Measurements from ENCODE around the gene GDPGP1.

The GDPGP1 gene

GRCh38 chr15:90225504-90226234, 8.3 kb upstream of the GDPGP1 start:
- H3K4me3 ChIP-seq (ENCODE audit: low read length), result no peak overlapping the region
- no peak for TF ChIP-seq ZNF274 (IDR thresholded peaks at IDR 0.05; ENCODE audit: low read depth, low read length)

DNA sequence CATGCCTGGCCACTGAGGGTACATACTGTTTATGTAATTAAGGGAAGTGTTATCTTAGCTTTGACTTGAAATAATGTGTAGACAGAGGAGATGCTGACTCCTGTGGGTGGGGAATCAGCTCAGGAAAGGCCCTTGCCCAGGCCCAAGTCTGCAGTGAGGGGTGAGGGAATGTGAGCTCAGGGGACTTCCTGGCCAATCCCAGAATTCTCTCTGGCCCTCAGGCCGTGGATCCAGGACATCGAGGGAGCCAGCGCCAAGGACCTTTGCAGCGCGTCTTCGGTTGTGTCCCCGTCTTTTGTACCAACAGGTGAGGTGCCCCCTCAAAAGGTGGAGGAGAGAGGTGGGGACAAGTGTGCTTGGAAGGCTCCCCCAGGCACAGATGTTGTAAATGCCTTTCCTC, 6.7 kb upstream of the GDPGP1 start:
- TF ChIP-seq ZNF274 (IDR thresholded peaks at IDR 0.05; ENCODE audit: low read depth, low read length), result no peak
- H3K4me3 ChIP-seq (ENCODE audit: low read length), result no peak overlapping the region

GRCh38 chr15:90227816-90228772, 5.9 kb upstream of the GDPGP1 start:
- TF ChIP-seq ZNF274 (IDR thresholded peaks at IDR 0.05; ENCODE audit: low read depth, low read length), result no peak
- H3K4me3 ChIP-seq (ENCODE audit: low read length), result no peak overlapping the region

DNA sequence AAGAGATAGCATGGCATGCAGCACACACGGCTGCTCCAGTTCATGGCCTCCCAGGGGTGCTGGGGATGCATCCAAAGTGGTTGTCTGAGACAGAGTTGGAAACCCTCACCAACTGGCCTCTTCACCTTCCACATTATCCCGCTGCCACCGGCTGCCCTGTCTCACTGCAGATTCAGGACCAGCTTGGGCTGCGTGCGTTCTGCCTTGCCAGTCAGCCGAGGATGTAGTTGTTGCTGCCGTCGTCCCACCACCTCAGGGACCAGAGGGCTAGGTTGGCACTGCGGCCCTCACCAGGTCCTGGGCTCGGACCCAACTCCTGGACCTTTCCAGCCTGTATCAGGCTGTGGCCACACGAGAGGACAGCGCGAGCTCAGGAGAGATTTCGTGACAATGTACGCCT, 5.0 kb upstream of the GDPGP1 start:
- no peak for TF ChIP-seq ZNF274 (IDR thresholded peaks at IDR 0.05; ENCODE audit: low read depth, low read length)
- no peak overlapping the region for H3K4me3 ChIP-seq (ENCODE audit: low read length)

DNA sequence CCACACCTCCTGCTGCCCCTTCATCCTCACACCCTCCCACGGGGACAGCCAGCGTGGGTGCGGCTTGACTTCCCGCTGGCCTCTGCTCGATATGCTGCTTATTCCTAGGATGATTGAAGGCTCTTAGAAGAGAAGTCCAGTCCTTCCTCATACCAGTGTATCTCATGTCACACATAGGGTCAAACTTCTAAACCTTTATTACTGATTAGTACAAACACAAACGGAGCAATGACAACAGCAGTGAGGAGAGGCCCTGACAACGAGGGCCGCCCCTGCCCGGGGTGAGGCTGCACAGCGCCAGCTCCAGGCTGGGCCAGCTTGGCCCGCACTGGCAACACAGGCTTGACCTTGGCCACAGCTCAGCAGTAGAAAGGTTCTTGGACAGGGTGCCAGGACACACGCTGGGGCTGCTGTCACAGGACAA, 3.9 kb upstream of the GDPGP1 start:
- TF ChIP-seq ZNF274 (IDR thresholded peaks at IDR 0.05; ENCODE audit: low read depth, low read length), result no peak
- H3K4me3 ChIP-seq (ENCODE audit: low read length), result no peak overlapping the region

DNA sequence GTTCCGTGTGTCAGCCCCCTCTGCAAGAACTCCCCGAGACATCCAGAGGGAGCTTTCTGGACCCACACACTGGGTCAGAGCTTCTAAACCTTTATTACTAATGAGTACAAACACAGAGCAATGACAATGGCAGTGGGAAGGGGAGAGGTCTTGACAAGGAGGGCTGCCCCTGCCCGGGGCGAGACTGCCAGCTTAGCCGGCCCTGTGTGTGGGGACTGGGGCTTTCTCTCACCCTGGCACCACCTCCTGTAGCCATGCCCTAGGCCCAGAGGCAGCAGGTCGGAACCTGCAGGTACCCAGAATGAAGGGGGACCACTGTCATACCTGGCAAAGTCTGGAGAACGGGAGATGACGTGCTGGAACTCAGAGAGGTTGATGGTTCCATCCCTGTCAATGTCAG, 3.4 kb upstream of the GDPGP1 start:
- H3K4me3 ChIP-seq (ENCODE audit: low read length), result no peak overlapping the region
- no peak for TF ChIP-seq ZNF274 (IDR thresholded peaks at IDR 0.05; ENCODE audit: low read depth, low read length)

DNA sequence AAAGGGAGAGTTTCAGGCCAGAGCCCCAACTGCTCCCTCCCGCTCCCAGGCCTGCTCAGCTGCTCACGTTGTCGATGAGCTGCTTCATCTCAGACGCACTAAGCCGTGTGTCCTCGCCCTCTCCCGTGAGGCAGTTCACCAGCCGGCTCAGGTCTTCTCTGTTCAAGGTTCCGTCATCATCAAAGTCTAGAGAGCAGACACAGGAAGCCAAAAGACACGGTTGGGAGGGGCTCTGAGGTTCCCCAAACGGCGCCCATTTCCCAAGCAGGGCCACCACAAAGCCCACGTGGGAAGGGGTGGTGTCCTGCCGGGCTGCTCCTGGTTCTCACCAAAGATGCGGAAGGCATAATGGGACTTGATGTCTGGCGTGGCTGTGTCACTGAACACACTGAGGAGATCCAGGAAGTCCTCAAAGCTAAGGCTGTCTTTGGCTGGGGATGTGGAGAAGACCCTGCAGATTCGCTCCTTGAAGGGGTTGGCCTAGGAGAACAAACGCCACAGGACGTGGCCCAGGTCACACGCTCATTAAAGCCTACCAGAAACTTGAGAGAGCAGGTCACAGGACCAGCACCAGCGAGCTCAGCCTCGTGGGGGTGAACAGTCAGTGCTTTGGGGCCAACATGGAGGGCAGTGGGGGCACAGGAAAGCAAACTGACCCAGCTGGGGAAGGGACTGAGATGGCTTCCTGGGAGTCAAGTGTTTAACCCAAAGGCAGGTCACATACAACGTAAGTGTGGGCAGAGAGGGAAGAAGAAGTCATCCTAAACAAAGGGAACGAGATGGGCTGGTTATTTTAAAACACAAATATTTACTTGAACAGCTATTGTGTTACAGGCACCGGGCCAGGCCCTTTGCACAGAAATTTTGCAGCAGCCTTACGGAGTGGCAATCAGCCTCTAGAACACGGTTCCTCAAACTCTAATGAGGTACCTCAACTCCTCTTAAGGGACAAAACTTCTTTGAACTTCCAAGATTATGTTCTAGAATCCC, 2.7 kb upstream of the GDPGP1 start:
- no peak for TF ChIP-seq ZNF274 (IDR thresholded peaks at IDR 0.05; ENCODE audit: low read depth, low read length)
- H3K4me3 ChIP-seq (ENCODE audit: low read length), result no peak overlapping the region

- TF ChIP-seq ZNF274 (IDR thresholded peaks at IDR 0.05; ENCODE audit: low read depth, low read length), result no peak
- H3K4me3 ChIP-seq (ENCODE audit: low read length), result peak overlapping the region; percentile 79; the same call in 1 of the 2 replicates
These were observed 1.8 kb upstream of the GDPGP1 start for GRCh38 chr15:90232196-90232595.

GRCh38 chr15:90232941-90233386, 1.0 kb upstream of the GDPGP1 start:
- H3K4me3 ChIP-seq (ENCODE audit: low read length), result peak overlapping the region; percentile 79
- no peak for TF ChIP-seq ZNF274 (IDR thresholded peaks at IDR 0.05; ENCODE audit: low read depth, low read length)

DNA sequence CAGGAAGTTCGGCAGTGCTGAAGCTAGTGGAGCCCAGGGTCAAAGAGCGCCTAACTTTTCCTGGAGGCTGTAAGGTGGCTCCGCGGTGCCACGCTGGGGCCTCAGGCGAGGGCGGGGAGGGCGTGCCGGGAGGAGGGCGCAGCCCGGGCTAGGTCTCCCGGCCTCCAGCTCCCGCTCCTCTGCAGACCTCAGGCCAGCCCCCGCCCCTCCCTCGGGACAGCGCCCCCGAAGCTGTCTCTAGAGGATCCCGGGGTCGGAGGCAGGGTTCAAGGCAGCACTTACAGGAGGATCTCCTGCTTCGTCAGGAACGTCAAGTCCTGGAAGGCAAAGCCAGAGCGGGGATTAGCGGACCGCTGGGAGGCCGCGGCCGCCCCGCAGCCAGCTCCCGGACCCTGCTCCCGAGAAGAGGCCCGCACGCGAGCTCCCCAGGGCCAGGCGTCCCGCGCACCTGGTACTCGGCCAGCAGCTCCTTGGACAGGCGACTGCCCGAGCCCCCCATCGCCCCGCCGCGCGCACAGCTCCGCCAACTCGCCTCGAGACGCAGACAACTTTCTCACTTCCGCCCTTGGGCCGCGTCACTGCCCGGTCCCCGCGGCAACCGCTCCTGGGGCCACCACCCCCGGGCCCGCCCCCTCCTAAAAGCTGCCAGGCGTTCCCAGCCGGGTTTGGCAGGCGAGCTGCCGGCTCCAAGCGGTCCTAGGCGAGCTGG, 468 bp upstream of the GDPGP1 start, which contains the start of gene CIB1:
CIB1 (minus strand) TSS at position 555 of the 709 bp plus-strand sequence; CDS start at position 499, 56 bp downstream.
- TF ChIP-seq ZNF274 (IDR thresholded peaks at IDR 0.05; ENCODE audit: low read depth, low read length), result no peak

GRCh38 chr15:90239371-90239770, 5.4 kb downstream of the GDPGP1 start:
- no peak for TF ChIP-seq ZNF274 (IDR thresholded peaks at IDR 0.05; ENCODE audit: low read depth, low read length)
- H3K4me3 ChIP-seq (ENCODE audit: low read length), result no peak overlapping the region

More for the DNA sequence above, 468 bp upstream of the GDPGP1 start, which contains the start of gene CIB1:
- peak within 1 kb of the TSS; percentile 79 for H3K4me3 ChIP-seq (ENCODE audit: low read length)

GRCh38 chr15:90240856-90241255, 6.8 kb downstream of the GDPGP1 start:
- no peak overlapping the region for H3K4me3 ChIP-seq (ENCODE audit: low read length)
- no peak for TF ChIP-seq ZNF274 (IDR thresholded peaks at IDR 0.05; ENCODE audit: low read depth, low read length)
